AG10803 (cell line): Measurements from ENCODE around the gene FOXO1.

Experiments used
- DNase-seq: peaks from one replicate; pipeline ENCODE4 v3.0.0; 2010; ENCODE audit warnings: low read depth
- H3K4me3 ChIP-seq: 2 replicates; pipeline ENCODE4 v1.5.1; 2011; ENCODE audit warnings: mild to moderate bottlenecking, low read length, control low read depth
- CTCF ChIP-seq: conservative IDR thresholded peaks from 2 replicates; pipeline ENCODE4 v1.5.1; 2011; ENCODE audit warnings: mild to moderate bottlenecking, low read length, control low read depth, inconsistent platforms

FOXO1 gene

GRCh38 chr13:40582531-40582930 lies 83.9 kb downstream of the FOXO1 start:
- no peak for TF ChIP-seq CTCF
- DNase-seq: no peak
- no peak overlapping the region for H3K4me3 ChIP-seq

GRCh38 chr13:40581277-40581579 lies 85.2 kb downstream of the FOXO1 start:
- DNase-seq: no peak
- no peak for TF ChIP-seq CTCF
- no peak overlapping the region for H3K4me3 ChIP-seq

- H3K4me3 ChIP-seq: no peak overlapping the region
- TF ChIP-seq CTCF: no peak
- DNase-seq: no peak
Observed at GRCh38 chr13:40580566-40581276, 85.7 kb downstream of the FOXO1 start.

GRCh38 chr13:40579535-40579934 lies 86.9 kb downstream of the FOXO1 start:
- no peak overlapping the region for H3K4me3 ChIP-seq
- DNase-seq: no peak
- no peak for TF ChIP-seq CTCF

GRCh38 chr13:40578055-40578454 lies 88.4 kb downstream of the FOXO1 start:
- H3K4me3 ChIP-seq: no peak overlapping the region
- no peak for DNase-seq
- no peak for TF ChIP-seq CTCF

- DNase-seq: no peak
- TF ChIP-seq CTCF: no peak
- H3K4me3 ChIP-seq: no peak overlapping the region
Observed at GRCh38 chr13:40576369-40576768, 90.1 kb downstream of the FOXO1 start.

- TF ChIP-seq CTCF: no peak
- H3K4me3 ChIP-seq: no peak overlapping the region
- no peak for DNase-seq
Observed at GRCh38 chr13:40572961-40573360, 93.5 kb downstream of the FOXO1 start.
